ENCODE results near the gene GPC6. TPM values are rescaled to one million over a fixed set of nuclear protein-coding genes. Genes with fewer than 3 reads are reported as not detected.
A peak's percentile ranks its signal among the peaks of the same experiment; 100 is the strongest.

The GPC6 gene
- polyA plus RNA-seq, 1 of the 3 experiments (the other 2 are of a cell fraction): 6.7 TPM

DNA sequence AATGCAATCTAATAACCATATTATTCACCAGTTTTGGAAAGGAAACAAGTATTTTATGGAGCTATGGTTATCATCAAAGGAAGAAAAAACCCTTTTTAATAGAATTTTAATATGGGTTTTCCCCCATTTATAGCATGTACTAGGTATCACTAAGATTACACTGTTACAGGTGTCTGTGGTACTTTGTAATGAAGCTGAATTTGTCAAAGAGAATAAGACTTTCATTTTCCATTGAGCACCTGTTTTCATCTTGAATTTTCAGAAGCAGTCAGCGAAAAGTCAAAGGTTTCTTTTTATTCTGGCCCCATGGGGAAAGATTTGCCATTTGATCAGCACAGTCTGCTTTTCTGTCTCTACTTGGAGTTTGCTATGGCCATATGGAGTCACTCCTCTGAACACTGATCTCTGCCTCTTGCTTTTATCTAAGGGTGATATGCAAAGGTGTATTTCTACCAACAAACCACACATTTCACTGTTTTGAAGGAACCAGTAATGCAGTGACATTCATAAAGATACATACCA lies 662.9 kb downstream of the GPC6 start:
- H4K20me1 ChIP-seq (ENCODE audit: insufficient read depth): no peaks in the 10 kb centered on the region
- 65% methylated on average over 1 of the region's 1 CpG for WGBS (ENCODE audit: low lambda C conversion rate)
- H3K79me2 ChIP-seq (ENCODE audit: insufficient read depth): no peaks in the 10 kb centered on the region
- no peaks in the 10 kb centered on the region for H3F3A ChIP-seq (replicated peaks; ENCODE audit: insufficient read depth)
- no peaks in the 10 kb centered on the region for H3K36me3 ChIP-seq (replicated peaks in 1 of 2; ENCODE audit: control insufficient read depth in 1 of 2, insufficient read depth in 2 of 2, low read length in 1 of 2)
- H3K27me3 ChIP-seq (ENCODE audit: insufficient read depth): no peaks in the 10 kb centered on the region
- H3K4me1 ChIP-seq (ENCODE audit: control insufficient read depth in 1 of 2, insufficient read depth in 2 of 2, low read depth in 1 of 2, low read length in 1 of 2): peaks cover 5 to 16% of the 10 kb centered on the region in 2 experiments; a peak in 3 of 4 replicates
- peak overlapping the region in 1 of 2 experiments; percentile 34; a peak in 1 of 4 replicates for H3K27ac ChIP-seq (ENCODE audit: low read depth in 2 of 2, low read length in 1 of 2)
- POLR2A ChIA-PET: no interaction called here
- no peak overlapping the region for H3K4me3 ChIP-seq (ENCODE audit: low read depth in 2 of 2, low read length in 1 of 2)
- TF ChIP-seq FOXJ3 (CRISPR knock-in tag; IDR thresholded peaks at IDR 0.05): no peak
- no peak for TF ChIP-seq FOXM1 (IDR thresholded peaks at IDR 0.05; ENCODE audit: low read depth)
- no peak for TF ChIP-seq RXRA (IDR thresholded peaks at IDR 0.05; ENCODE audit: borderline replicate concordance, low read depth)
- TF ChIP-seq, protein P1, sequence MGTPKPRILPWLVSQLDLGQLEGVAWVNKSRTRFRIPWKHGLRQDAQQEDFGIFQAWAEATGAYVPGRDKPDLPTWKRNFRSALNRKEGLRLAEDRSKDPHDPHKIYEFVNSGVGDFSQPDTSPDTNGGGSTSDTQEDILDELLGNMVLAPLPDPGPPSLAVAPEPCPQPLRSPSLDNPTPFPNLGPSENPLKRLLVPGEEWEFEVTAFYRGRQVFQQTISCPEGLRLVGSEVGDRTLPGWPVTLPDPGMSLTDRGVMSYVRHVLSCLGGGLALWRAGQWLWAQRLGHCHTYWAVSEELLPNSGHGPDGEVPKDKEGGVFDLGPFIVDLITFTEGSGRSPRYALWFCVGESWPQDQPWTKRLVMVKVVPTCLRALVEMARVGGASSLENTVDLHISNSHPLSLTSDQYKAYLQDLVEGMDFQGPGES (IDR thresholded peaks at IDR 0.05; ENCODE audit: low read depth, low read length): no peak
- TF ChIP-seq, protein P2, sequence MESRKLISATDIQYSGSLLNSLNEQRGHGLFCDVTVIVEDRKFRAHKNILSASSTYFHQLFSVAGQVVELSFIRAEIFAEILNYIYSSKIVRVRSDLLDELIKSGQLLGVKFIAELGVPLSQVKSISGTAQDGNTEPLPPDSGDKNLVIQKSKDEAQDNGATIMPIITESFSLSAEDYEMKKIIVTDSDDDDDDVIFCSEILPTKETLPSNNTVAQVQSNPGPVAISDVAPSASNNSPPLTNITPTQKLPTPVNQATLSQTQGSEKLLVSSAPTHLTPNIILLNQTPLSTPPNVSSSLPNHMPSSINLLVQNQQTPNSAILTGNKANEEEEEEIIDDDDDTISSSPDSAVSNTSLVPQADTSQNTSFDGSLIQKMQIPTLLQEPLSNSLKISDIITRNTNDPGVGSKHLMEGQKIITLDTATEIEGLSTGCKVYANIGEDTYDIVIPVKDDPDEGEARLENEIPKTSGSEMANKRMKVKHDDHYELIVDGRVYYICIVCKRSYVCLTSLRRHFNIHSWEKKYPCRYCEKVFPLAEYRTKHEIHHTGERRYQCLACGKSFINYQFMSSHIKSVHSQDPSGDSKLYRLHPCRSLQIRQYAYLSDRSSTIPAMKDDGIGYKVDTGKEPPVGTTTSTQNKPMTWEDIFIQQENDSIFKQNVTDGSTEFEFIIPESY (IDR thresholded peaks at IDR 0.05; ENCODE audit: borderline replicate concordance, low read depth): no peak
- TF ChIP-seq, protein P3, sequence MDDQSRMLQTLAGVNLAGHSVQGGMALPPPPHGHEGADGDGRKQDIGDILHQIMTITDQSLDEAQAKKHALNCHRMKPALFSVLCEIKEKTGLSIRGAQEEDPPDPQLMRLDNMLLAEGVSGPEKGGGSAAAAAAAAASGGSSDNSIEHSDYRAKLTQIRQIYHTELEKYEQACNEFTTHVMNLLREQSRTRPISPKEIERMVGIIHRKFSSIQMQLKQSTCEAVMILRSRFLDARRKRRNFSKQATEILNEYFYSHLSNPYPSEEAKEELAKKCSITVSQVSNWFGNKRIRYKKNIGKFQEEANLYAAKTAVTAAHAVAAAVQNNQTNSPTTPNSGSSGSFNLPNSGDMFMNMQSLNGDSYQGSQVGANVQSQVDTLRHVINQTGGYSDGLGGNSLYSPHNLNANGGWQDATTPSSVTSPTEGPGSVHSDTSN (IDR thresholded peaks at IDR 0.05): no peak
- TF ChIP-seq RCOR1 (IDR thresholded peaks at IDR 0.05; ENCODE audit: low read length): no peak
- no peak for TF ChIP-seq JUND (IDR thresholded peaks at IDR 0.05)
- no peak for TF ChIP-seq TEAD4 (IDR thresholded peaks at IDR 0.05; ENCODE audit: borderline replicate concordance, insufficient read depth)
- TF ChIP-seq EP300 (IDR thresholded peaks at IDR 0.05; ENCODE audit: borderline replicate concordance in 1 of 2, low read depth in 1 of 2, low read length in 1 of 2): no peak
- TF ChIP-seq, protein P4, sequence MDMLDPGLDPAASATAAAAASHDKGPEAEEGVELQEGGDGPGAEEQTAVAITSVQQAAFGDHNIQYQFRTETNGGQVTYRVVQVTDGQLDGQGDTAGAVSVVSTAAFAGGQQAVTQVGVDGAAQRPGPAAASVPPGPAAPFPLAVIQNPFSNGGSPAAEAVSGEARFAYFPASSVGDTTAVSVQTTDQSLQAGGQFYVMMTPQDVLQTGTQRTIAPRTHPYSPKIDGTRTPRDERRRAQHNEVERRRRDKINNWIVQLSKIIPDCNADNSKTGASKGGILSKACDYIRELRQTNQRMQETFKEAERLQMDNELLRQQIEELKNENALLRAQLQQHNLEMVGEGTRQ (IDR thresholded peaks at IDR 0.05; ENCODE audit: borderline replicate concordance, low read depth, low read length): no peak
- no peak for TF ChIP-seq POLR2AphosphoS5 (IDR thresholded peaks at IDR 0.05; ENCODE audit: low read depth, low read length)
- TF ChIP-seq, protein P5, sequence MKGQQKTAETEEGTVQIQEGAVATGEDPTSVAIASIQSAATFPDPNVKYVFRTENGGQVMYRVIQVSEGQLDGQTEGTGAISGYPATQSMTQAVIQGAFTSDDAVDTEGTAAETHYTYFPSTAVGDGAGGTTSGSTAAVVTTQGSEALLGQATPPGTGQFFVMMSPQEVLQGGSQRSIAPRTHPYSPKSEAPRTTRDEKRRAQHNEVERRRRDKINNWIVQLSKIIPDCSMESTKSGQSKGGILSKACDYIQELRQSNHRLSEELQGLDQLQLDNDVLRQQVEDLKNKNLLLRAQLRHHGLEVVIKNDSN (IDR thresholded peaks at IDR 0.05; ENCODE audit: borderline replicate concordance, low read depth): no peak
- TF ChIP-seq NFIC (IDR thresholded peaks at IDR 0.05; ENCODE audit: borderline replicate concordance): no peak
- no peak for TF ChIP-seq FOSL2 (IDR thresholded peaks at IDR 0.05; ENCODE audit: borderline replicate concordance, low read depth)
- no peak for TF ChIP-seq RAD21 (IDR thresholded peaks at IDR 0.05; ENCODE audit: low read length)
- no peak for TF ChIP-seq CHD2 (IDR thresholded peaks at IDR 0.05; ENCODE audit: low read length, partially characterized antibody)
- no peak for TF ChIP-seq NRF1 (IDR thresholded peaks at IDR 0.05; ENCODE audit: low read depth, low read length)
- no peak for DNase-seq
- H3K9me3 ChIP-seq: no peaks in the 10 kb centered on the region
- H3K4me2 ChIP-seq: no peak overlapping the region
- no peak overlapping the region for H2AFZ ChIP-seq (ENCODE audit: low read depth)
- no peak overlapping the region for H3K9ac ChIP-seq
- H3K9me2 ChIP-seq: no peaks in the 10 kb centered on the region
- CTCF ChIA-PET: interaction anchor here (0.5 kb wide), 1 partner anchor 33 kb away, joined by 3 read pairs; no protein-coding TSS in a partner anchor
